SK-N-SH treated with all-trans-retinoic acid at 6 μM for 48 hours (cell line): Measurements from ENCODE around the gene IGF1.

ENCODE experiments used
- ATAC-seq: fragments of 200-7000 bp; cut with Tn5 transposase; 3 replicates; pipeline ENCODE4 v1.9.1; 2020; ENCODE audit warnings: mild to moderate bottlenecking, moderate library complexity
- ARNTL ChIP-seq: fragments of 450-650 bp; formaldehyde crosslinking; IDR thresholded peaks from 2 replicates; pipeline ENCODE4 v1.5.0; 2020; ENCODE audit warnings: low read depth, mild to moderate bottlenecking, moderate library complexity, borderline replicate concordance
- BACH2 ChIP-seq: fragments of 250-450 bp; sonication (Bioruptor Pico); IDR thresholded peaks from 2 replicates; pipeline ENCODE4 v1.9.0; 2021; ENCODE audit warnings: mild to moderate bottlenecking, borderline replicate concordance
- ESRRG ChIP-seq: fragments of 250-450 bp; sonication (Bioruptor Pico); IDR thresholded peaks from 2 replicates; pipeline ENCODE4 v1.6.1; 2021; ENCODE audit warnings: mild to moderate bottlenecking
- ISL1 ChIP-seq: fragments of 250-450 bp; sonication (Bioruptor Pico); IDR thresholded peaks from 2 replicates; pipeline ENCODE4 v2.1.2; 2022; ENCODE audit warnings: mild to moderate bottlenecking, moderate library complexity
- OSR1 ChIP-seq: fragments of 250-450 bp; sonication (Bioruptor Pico); IDR thresholded peaks from 2 replicates; pipeline ENCODE4 v1.8.0; 2022; ENCODE audit warnings: moderate library complexity, mild to moderate bottlenecking, inconsistent platforms
- POU6F1 ChIP-seq: fragments of 250-450 bp; sonication (Bioruptor Pico); IDR thresholded peaks from 2 replicates; pipeline ENCODE4 v1.8.0; 2021; ENCODE audit warnings: low read depth, mild to moderate bottlenecking, moderate library complexity, borderline replicate concordance
- PPARA ChIP-seq: fragments of 250-450 bp; sonication (Bioruptor Pico); IDR thresholded peaks from 2 replicates; pipeline ENCODE4 v1.5.0; 2020; ENCODE audit warnings: mild to moderate bottlenecking, borderline replicate concordance
- RARB ChIP-seq: fragments of 250-450 bp; sonication (Bioruptor Pico); IDR thresholded peaks from 2 replicates; pipeline ENCODE4 v1.8.0; 2021; ENCODE audit warnings: mild to moderate bottlenecking, moderate library complexity
- SNAI2 ChIP-seq: fragments of 250-450 bp; sonication (Bioruptor Pico); IDR thresholded peaks from 2 replicates; pipeline ENCODE4 v1.5.0; 2020; ENCODE audit warnings: mild to moderate bottlenecking, moderate library complexity
- TCF4 ChIP-seq: fragments of 250-450 bp; sonication (Bioruptor Pico); IDR thresholded peaks from 2 replicates; pipeline ENCODE4 v1.8.0; 2021; ENCODE audit warnings: mild to moderate bottlenecking, moderate library complexity, borderline replicate concordance
- TOX ChIP-seq: fragments of 250-450 bp; sonication (Bioruptor Pico); IDR thresholded peaks from 2 replicates; pipeline ENCODE4 v1.8.0; 2021; ENCODE audit warnings: mild to moderate bottlenecking, moderate library complexity, borderline replicate concordance
- ZC3H10 ChIP-seq: fragments of 250-450 bp; sonication (Bioruptor Pico); IDR thresholded peaks from 2 replicates; pipeline ENCODE4 v1.5.1; 2021; ENCODE audit warnings: mild to moderate bottlenecking, moderate library complexity
- ZFP30 ChIP-seq: fragments of 450-650 bp; formaldehyde crosslinking; IDR thresholded peaks from 2 replicates; pipeline ENCODE4 v1.5.0; 2022; ENCODE audit warnings: mild to moderate bottlenecking, moderate library complexity
- ZNF565 ChIP-seq: fragments of 450-650 bp; formaldehyde crosslinking; conservative IDR thresholded peaks from 2 replicates; pipeline ENCODE4 v1.5.0; 2020; ENCODE audit warnings: low read depth, mild to moderate bottlenecking, moderate library complexity
- ZNF70 ChIP-seq: fragments of 450-650 bp; formaldehyde crosslinking; IDR thresholded peaks from 2 replicates; pipeline ENCODE4 v1.5.0; 2020; ENCODE audit warnings: mild to moderate bottlenecking, moderate library complexity
- ZNF8 ChIP-seq: fragments of 450-650 bp; formaldehyde crosslinking; IDR thresholded peaks from 2 replicates; pipeline ENCODE4 v1.5.0; 2020; ENCODE audit warnings: mild to moderate bottlenecking, moderate library complexity
- TF ChIP-seq, protein P1 (sequence below): fragments of 250-450 bp; sonication (Bioruptor Pico); IDR thresholded peaks from 2 replicates; pipeline ENCODE4 v1.5.0; 2020; ENCODE audit warnings: mild to moderate bottlenecking, moderate library complexity
- TF ChIP-seq, protein P2 (sequence below): fragments of 250-450 bp; sonication (Bioruptor Pico); IDR thresholded peaks from 2 replicates; pipeline ENCODE4 v1.8.0; 2020; ENCODE audit warnings: mild to moderate bottlenecking, moderate library complexity, borderline replicate concordance
- TF ChIP-seq, protein P3 (sequence below): fragments of 250-450 bp; sonication (Bioruptor Pico); IDR thresholded peaks from 2 replicates; pipeline ENCODE4 v1.5.1; 2020; ENCODE audit warnings: low read depth, mild to moderate bottlenecking, moderate library complexity
- TF ChIP-seq, protein P4 (sequence below): fragments of 250-450 bp; sonication (Bioruptor Pico); IDR thresholded peaks from 2 replicates; pipeline ENCODE4 v1.5.1; 2021; ENCODE audit warnings: mild to moderate bottlenecking, moderate library complexity

The IGF1 gene

GRCh38 chr12:102487226-102487625 lies 6.9 kb upstream of the IGF1 start:
- TF ChIP-seq OSR1, result no peak
- TF ChIP-seq ZNF70, result no peak
- TF ChIP-seq, protein P1, sequence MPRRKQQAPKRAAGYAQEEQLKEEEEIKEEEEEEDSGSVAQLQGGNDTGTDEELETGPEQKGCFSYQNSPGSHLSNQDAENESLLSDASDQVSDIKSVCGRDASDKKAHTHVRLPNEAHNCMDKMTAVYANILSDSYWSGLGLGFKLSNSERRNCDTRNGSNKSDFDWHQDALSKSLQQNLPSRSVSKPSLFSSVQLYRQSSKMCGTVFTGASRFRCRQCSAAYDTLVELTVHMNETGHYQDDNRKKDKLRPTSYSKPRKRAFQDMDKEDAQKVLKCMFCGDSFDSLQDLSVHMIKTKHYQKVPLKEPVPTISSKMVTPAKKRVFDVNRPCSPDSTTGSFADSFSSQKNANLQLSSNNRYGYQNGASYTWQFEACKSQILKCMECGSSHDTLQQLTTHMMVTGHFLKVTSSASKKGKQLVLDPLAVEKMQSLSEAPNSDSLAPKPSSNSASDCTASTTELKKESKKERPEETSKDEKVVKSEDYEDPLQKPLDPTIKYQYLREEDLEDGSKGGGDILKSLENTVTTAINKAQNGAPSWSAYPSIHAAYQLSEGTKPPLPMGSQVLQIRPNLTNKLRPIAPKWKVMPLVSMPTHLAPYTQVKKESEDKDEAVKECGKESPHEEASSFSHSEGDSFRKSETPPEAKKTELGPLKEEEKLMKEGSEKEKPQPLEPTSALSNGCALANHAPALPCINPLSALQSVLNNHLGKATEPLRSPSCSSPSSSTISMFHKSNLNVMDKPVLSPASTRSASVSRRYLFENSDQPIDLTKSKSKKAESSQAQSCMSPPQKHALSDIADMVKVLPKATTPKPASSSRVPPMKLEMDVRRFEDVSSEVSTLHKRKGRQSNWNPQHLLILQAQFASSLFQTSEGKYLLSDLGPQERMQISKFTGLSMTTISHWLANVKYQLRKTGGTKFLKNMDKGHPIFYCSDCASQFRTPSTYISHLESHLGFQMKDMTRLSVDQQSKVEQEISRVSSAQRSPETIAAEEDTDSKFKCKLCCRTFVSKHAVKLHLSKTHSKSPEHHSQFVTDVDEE, result no peak
- no peak for TF ChIP-seq TOX (CRISPR knock-in tag)
- no peak for TF ChIP-seq ESRRG (CRISPR knock-in tag)
- no peak for TF ChIP-seq ZNF565 (CRISPR knock-in tag)
- TF ChIP-seq RARB (CRISPR knock-in tag), result no peak
- TF ChIP-seq ISL1 (CRISPR knock-in tag), result no peak
- TF ChIP-seq TCF4 (CRISPR knock-in tag), result no peak
- no peak for TF ChIP-seq ZNF8 (CRISPR knock-in tag)
- TF ChIP-seq, protein P2, sequence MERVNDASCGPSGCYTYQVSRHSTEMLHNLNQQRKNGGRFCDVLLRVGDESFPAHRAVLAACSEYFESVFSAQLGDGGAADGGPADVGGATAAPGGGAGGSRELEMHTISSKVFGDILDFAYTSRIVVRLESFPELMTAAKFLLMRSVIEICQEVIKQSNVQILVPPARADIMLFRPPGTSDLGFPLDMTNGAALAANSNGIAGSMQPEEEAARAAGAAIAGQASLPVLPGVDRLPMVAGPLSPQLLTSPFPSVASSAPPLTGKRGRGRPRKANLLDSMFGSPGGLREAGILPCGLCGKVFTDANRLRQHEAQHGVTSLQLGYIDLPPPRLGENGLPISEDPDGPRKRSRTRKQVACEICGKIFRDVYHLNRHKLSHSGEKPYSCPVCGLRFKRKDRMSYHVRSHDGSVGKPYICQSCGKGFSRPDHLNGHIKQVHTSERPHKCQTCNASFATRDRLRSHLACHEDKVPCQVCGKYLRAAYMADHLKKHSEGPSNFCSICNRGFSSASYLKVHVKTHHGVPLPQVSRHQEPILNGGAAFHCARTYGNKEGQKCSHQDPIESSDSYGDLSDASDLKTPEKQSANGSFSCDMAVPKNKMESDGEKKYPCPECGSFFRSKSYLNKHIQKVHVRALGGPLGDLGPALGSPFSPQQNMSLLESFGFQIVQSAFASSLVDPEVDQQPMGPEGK (CRISPR knock-in tag), result no peak
- ATAC-seq, result no peak

GRCh38 chr12:102486153-102486552 lies 5.8 kb upstream of the IGF1 start:
- TF ChIP-seq, protein P3, sequence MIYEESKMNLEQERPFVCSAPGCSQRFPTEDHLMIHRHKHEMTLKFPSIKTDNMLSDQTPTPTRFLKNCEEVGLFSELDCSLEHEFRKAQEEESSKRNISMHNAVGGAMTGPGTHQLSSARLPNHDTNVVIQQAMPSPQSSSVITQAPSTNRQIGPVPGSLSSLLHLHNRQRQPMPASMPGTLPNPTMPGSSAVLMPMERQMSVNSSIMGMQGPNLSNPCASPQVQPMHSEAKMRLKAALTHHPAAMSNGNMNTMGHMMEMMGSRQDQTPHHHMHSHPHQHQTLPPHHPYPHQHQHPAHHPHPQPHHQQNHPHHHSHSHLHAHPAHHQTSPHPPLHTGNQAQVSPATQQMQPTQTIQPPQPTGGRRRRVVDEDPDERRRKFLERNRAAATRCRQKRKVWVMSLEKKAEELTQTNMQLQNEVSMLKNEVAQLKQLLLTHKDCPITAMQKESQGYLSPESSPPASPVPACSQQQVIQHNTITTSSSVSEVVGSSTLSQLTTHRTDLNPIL (CRISPR knock-in tag), result no peak
- TF ChIP-seq TOX (CRISPR knock-in tag) (no peak), ZC3H10 (CRISPR knock-in tag) (no peak)
- TF ChIP-seq, protein P2 (CRISPR knock-in tag), result no peak
- TF ChIP-seq, protein P4, sequence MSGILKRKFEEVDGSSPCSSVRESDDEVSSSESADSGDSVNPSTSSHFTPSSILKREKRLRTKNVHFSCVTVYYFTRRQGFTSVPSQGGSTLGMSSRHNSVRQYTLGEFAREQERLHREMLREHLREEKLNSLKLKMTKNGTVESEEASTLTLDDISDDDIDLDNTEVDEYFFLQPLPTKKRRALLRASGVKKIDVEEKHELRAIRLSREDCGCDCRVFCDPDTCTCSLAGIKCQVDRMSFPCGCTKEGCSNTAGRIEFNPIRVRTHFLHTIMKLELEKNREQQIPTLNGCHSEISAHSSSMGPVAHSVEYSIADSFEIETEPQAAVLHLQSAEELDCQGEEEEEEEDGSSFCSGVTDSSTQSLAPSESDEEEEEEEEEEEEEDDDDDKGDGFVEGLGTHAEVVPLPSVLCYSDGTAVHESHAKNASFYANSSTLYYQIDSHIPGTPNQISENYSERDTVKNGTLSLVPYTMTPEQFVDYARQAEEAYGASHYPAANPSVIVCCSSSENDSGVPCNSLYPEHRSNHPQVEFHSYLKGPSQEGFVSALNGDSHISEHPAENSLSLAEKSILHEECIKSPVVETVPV (CRISPR knock-in tag), result no peak
- no peak for ATAC-seq

DNA sequence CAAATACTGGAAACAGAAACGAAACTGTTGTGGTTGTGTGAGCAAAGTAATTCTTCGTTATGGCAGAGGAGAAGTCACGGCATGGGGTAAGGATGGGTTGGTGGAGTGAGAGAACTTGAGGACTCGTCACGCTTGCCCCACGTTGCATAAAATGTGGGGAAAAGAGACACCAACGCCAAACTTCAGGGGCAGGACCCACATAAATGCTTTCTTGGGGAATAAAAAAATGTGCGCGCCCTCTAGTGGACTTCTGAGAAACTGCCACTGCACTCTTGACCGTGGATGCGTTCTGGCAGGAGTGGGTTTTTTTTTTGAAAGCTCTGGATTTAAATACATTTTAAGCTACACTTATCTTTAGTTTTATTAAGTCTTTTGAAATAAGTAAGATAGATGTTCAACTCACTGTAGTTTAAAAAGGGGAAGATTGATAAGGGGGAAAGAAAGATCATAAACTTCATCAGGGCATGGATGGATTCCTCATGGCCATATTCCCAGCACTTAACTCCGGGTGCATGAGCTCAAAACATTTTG lies 4.1 kb upstream of the IGF1 start:
- ATAC-seq, result peak; percentile 79
- TF ChIP-seq, protein P3 (CRISPR knock-in tag), result no peak
- TF ChIP-seq PPARA (no peak), POU6F1 (CRISPR knock-in tag) (no peak), RARB (CRISPR knock-in tag) (no peak), ZC3H10 (CRISPR knock-in tag) (no peak), ISL1 (CRISPR knock-in tag) (no peak), ZNF565 (CRISPR knock-in tag) (no peak), ZFP30 (no peak), ZNF70 (no peak), BACH2 (CRISPR knock-in tag) (no peak), SNAI2 (no peak), TCF4 (CRISPR knock-in tag) (no peak), ARNTL (CRISPR knock-in tag) (no peak)
- TF ChIP-seq, protein P2 (CRISPR knock-in tag), result no peak
- TF ChIP-seq, protein P4 (CRISPR knock-in tag), result no peak
